Measurements from ENCODE around the gene RER1.

DNA sequence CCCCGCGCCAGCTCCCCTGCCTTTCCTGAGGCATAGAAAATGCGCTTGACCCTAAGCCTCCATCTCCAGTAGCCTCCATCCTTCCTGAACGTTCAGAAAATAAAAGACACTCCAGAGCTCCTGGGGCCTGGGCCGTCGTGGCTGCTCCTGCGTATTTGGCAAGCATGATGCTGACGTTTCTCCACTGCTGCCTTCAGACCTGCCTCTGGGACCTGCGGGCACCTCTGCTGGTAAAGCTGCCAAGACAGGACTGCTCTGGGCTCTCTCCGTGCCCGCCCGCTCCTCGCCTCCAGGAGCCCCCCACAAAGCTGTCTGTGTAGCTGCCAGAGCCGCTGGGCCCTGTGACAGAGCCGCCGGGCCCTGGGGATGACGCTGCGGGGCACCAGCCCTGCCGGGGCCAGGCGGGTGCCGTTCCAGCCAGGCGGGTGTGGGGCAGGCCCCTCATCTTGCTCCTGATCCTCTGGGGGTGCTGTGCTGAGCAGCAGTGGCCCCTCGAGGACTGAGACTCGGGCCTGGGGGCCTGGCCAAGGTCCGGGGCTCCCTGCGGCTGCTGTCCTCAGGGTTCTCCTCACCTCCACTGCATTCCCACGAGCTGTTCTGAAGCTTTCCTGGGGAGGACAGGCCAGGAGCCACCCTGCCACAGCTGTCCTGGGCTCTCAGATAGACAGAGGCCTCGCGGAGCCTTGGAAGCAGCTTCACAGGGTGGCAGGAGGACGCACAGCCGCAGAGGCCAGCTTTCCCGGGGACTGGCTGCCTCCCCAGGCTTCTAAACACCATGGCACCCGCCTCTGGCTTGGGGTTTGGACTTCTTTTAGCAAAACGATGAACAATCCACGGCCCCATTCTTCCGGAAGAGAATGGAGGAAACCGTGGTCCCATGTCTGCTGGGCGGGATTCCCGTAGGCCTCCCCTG, 48.4 kb upstream of the RER1 start:
- TF ChIP-seq, protein P1, sequence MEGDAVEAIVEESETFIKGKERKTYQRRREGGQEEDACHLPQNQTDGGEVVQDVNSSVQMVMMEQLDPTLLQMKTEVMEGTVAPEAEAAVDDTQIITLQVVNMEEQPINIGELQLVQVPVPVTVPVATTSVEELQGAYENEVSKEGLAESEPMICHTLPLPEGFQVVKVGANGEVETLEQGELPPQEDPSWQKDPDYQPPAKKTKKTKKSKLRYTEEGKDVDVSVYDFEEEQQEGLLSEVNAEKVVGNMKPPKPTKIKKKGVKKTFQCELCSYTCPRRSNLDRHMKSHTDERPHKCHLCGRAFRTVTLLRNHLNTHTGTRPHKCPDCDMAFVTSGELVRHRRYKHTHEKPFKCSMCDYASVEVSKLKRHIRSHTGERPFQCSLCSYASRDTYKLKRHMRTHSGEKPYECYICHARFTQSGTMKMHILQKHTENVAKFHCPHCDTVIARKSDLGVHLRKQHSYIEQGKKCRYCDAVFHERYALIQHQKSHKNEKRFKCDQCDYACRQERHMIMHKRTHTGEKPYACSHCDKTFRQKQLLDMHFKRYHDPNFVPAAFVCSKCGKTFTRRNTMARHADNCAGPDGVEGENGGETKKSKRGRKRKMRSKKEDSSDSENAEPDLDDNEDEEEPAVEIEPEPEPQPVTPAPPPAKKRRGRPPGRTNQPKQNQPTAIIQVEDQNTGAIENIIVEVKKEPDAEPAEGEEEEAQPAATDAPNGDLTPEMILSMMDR (IDR thresholded peaks at IDR 0.05): no peak
- TF ChIP-seq POLR2A (IDR thresholded peaks at IDR 0.05): no peak
